SK-N-SH (cell line): ENCODE results near the gene NIPSNAP3A.

Experiments
- EP300 ChIP-seq, 2 experiments: IDR thresholded peaks; 2 replicates each; pipeline versions ENCODE4 v1.4.0 to v1.6.1; 2012; ENCODE audit warnings: borderline replicate concordance in 1 of 2, low read depth in 1 of 2, low read length in 1 of 2
- FOXJ3 ChIP-seq: sonication (generic); formaldehyde crosslinking; IDR thresholded peaks from 2 replicates; pipeline ENCODE4 v1.5.1; 2020; ENCODE audit warnings: mild to moderate bottlenecking, missing genetic modification reagents
- SMC3 ChIP-seq: IDR thresholded peaks from 2 replicates; pipeline ENCODE4 v1.6.1; 2012; ENCODE audit warnings: low read depth, low read length, improper control_type of control experiment
- TAF1 ChIP-seq: IDR thresholded peaks from 2 replicates; pipeline ENCODE4 v1.6.1; 2012; ENCODE audit warnings: low read depth, mild to moderate bottlenecking, low read length, moderate library complexity, borderline replicate concordance
- YY1 ChIP-seq: IDR thresholded peaks from 2 replicates; pipeline ENCODE4 v1.4.0; 2012; ENCODE audit warnings: low read depth, mild to moderate bottlenecking
- TF ChIP-seq, protein P1 (sequence below): fragments of 200-600 bp; sonication (generic); IDR thresholded peaks from 2 replicates; pipeline ENCODE4 v1.6.1; 2017; ENCODE audit warnings: antibody characterized with exemption, mild to moderate bottlenecking, moderate library complexity
- TF ChIP-seq, protein P2 (sequence below): fragments of 150-350 bp; IDR thresholded peaks from 2 replicates; pipeline ENCODE4 v1.6.1; 2017; ENCODE audit warnings: antibody characterized with exemption, low read length, low read depth, borderline replicate concordance
- TF ChIP-seq, protein P3 (sequence below): IDR thresholded peaks from 2 replicates; pipeline ENCODE4 v1.4.0; 2012; ENCODE audit warnings: low read depth, borderline replicate concordance

DNA sequence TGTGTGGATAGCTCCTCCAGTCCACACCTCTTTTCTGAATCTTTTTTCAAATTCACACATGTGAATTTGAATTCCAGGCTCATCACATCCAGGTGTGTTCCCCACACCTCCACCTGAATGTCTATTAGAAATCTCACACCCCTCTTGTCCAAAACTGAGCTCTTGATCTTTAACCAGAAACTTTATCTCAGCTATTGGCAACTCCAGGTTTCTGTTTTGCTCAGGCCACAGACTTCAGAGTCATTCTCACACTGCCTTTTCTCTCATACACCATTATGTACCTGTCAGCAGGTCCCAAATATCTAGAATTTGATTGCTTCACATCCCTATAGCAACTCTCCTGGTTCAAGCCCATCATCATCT, 28.1 kb downstream of the NIPSNAP3A start:
- TF ChIP-seq, protein P1, sequence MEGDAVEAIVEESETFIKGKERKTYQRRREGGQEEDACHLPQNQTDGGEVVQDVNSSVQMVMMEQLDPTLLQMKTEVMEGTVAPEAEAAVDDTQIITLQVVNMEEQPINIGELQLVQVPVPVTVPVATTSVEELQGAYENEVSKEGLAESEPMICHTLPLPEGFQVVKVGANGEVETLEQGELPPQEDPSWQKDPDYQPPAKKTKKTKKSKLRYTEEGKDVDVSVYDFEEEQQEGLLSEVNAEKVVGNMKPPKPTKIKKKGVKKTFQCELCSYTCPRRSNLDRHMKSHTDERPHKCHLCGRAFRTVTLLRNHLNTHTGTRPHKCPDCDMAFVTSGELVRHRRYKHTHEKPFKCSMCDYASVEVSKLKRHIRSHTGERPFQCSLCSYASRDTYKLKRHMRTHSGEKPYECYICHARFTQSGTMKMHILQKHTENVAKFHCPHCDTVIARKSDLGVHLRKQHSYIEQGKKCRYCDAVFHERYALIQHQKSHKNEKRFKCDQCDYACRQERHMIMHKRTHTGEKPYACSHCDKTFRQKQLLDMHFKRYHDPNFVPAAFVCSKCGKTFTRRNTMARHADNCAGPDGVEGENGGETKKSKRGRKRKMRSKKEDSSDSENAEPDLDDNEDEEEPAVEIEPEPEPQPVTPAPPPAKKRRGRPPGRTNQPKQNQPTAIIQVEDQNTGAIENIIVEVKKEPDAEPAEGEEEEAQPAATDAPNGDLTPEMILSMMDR, result no peak
- TF ChIP-seq TAF1 (no peak), SMC3 (no peak), YY1 (no peak), EP300 (IDR thresholded peaks at IDR 0.05; ENCODE audit: borderline replicate concordance in 1 of 2, low read depth in 1 of 2, low read length in 1 of 2) (no peak), FOXJ3 (CRISPR knock-in tag) (no peak)
- TF ChIP-seq, protein P2, sequence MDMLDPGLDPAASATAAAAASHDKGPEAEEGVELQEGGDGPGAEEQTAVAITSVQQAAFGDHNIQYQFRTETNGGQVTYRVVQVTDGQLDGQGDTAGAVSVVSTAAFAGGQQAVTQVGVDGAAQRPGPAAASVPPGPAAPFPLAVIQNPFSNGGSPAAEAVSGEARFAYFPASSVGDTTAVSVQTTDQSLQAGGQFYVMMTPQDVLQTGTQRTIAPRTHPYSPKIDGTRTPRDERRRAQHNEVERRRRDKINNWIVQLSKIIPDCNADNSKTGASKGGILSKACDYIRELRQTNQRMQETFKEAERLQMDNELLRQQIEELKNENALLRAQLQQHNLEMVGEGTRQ, result no peak
- TF ChIP-seq, protein P3, sequence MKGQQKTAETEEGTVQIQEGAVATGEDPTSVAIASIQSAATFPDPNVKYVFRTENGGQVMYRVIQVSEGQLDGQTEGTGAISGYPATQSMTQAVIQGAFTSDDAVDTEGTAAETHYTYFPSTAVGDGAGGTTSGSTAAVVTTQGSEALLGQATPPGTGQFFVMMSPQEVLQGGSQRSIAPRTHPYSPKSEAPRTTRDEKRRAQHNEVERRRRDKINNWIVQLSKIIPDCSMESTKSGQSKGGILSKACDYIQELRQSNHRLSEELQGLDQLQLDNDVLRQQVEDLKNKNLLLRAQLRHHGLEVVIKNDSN, result no peak
